Activated T-helper 1 cell treated with Interleukin-2 at 50 U/mL for 16 hours (primary cell): ENCODE data around the gene UTF1.

ENCODE experiments used
- DNase-seq: peaks from one replicate; pipeline ENCODE4 v3.0.0-alpha.2; 2020; ENCODE audit warnings: low read depth

Gene UTF1

GRCh38 chr10:133278577-133279265, 48.7 kb downstream of the UTF1 start:
- peak; percentile 47 for DNase-seq

GRCh38 chr10:133279326-133280226, 49.6 kb downstream of the UTF1 start:
- DNase-seq = no peak

DNA sequence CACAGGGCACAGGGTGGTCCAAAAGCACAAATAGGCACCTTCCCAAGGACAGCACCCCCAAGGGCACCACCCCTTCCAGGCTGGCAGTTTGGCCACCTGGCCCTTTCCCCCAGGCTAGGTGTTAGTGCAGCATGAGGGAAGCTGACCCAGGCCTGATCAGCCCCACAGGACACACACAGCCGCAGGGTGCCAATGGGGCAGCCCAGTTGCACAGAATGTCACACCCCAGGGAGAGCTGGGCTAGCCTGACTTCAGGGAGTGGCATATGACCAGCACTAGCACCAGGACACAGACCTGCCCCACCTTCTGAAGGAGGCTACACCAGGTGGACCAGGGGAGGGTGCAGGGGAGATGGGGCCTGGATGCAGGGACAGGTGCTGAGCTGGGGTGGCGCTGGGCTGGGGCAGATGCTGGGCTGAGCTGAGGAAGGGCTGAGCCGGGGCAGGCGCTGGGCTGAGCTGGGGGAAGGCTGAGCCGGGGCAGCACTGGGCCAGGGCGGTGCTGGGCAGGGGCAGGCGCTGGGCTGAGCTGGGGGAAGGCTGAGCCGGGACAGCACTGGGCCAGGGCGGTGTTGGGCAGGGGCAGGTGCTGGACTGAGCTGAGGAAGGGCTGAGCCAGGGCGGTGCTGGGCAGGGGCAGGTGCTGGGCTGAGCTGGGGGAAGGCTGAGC, 50.5 kb downstream of the UTF1 start:
- no peak for DNase-seq

DNA sequence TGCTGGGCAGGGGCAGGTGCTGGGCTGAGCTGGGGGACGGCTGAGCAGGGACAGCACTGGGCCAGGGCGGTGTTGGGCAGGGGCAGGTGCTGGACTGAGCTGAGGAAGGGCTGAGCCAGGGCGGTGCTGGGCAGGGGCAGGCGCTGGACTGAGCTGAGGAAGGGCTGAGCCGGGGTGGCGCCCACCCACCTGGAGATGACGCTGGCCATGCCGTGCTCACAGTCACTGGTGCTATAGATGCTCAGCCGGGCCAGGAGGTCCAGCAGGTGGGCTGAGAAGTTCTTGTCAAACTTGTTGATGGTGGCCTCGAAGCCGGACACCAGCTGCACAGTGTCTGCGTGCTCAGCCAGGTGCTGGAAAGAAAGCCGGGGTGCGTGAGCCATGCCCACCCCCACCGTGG, 51.1 kb downstream of the UTF1 start:
- no peak for DNase-seq
